Left kidney (tissue), 8 donors: ENCODE results near the gene SPATS2L. TPM values are rescaled to one million over a fixed set of nuclear protein-coding genes. Genes with fewer than 3 reads are reported as not detected.

Source experiments
- DNase-seq: peaks from one replicate; pipeline ENCODE4 v3.0.0-alpha.2; 2013
- long read RNA-seq, 8 donors: transcript quantifications; one replicate each; lab custom pipeline, GENCODE V29; 2026
- polyA plus RNA-seq: library from polyadenylated mRNA; unstranded; fragments of 120-200 nt; gene quantifications from one replicate; pipeline ENCODE4 v1.2.1, GENCODE V29; 2013; ENCODE audit not compliant: insufficient read length

SPATS2L gene, protein sequence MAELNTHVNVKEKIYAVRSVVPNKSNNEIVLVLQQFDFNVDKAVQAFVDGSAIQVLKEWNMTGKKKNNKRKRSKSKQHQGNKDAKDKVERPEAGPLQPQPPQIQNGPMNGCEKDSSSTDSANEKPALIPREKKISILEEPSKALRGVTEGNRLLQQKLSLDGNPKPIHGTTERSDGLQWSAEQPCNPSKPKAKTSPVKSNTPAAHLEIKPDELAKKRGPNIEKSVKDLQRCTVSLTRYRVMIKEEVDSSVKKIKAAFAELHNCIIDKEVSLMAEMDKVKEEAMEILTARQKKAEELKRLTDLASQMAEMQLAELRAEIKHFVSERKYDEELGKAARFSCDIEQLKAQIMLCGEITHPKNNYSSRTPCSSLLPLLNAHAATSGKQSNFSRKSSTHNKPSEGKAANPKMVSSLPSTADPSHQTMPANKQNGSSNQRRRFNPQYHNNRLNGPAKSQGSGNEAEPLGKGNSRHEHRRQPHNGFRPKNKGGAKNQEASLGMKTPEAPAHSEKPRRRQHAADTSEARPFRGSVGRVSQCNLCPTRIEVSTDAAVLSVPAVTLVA
- polyA plus RNA-seq, result 126 TPM
- long read RNA-seq, donor 1, transcript SPATS2L-223 (3 exons, 745 nt), result major isoform, 17 of 104 reads
- long read RNA-seq, donor 1, partial matches to known transcripts, result 71 of 104 reads
- long read RNA-seq, donor 1, other reads (novel, unspliced or antisense), result 6 of 104 reads
- long read RNA-seq, donor 2, transcript SPATS2L-223 (3 exons, 745 nt), result major isoform, 5 of 55 reads
- long read RNA-seq, donor 2, partial matches to known transcripts, result 43 of 55 reads
- long read RNA-seq, donor 2, other reads (novel, unspliced or antisense), result 0 of 55 reads
- long read RNA-seq, donor 3, transcript SPATS2L-204 (13 exons, 2,463 nt), result major isoform, 7 of 116 reads
- long read RNA-seq, donor 3, partial matches to known transcripts, result 101 of 116 reads
- long read RNA-seq, donor 3, other reads (novel, unspliced or antisense), result 0 of 116 reads
- long read RNA-seq, donor 4, partial matches to known transcripts, result 37 of 40 reads
- long read RNA-seq, donor 4, other reads (novel, unspliced or antisense), result 0 of 40 reads
- long read RNA-seq, donor 5, transcript SPATS2L-204 (13 exons, 2,463 nt), result major isoform, 16 of 181 reads
- long read RNA-seq, donor 5, transcript SPATS2L-209 (13 exons, 2,698 nt), result minor isoform, 7 of 181 reads
- long read RNA-seq, donor 5, partial matches to known transcripts, result 150 of 181 reads
- long read RNA-seq, donor 5, other reads (novel, unspliced or antisense), result 0 of 181 reads
- long read RNA-seq, donor 6, transcript SPATS2L-223 (3 exons, 745 nt), result major isoform, 10 of 179 reads
- long read RNA-seq, donor 6, partial matches to known transcripts, result 161 of 179 reads
- long read RNA-seq, donor 6, other reads (novel, unspliced or antisense), result 6 of 179 reads
- long read RNA-seq, donor 7, transcript SPATS2L-223 (3 exons, 745 nt), result major isoform, 7 of 102 reads
- long read RNA-seq, donor 7, partial matches to known transcripts, result 77 of 102 reads
- long read RNA-seq, donor 7, other reads (novel, unspliced or antisense), result 10 of 102 reads
- long read RNA-seq, donor 8, partial matches to known transcripts, result 41 of 49 reads
- long read RNA-seq, donor 8, other reads (novel, unspliced or antisense), result 0 of 49 reads

DNA sequence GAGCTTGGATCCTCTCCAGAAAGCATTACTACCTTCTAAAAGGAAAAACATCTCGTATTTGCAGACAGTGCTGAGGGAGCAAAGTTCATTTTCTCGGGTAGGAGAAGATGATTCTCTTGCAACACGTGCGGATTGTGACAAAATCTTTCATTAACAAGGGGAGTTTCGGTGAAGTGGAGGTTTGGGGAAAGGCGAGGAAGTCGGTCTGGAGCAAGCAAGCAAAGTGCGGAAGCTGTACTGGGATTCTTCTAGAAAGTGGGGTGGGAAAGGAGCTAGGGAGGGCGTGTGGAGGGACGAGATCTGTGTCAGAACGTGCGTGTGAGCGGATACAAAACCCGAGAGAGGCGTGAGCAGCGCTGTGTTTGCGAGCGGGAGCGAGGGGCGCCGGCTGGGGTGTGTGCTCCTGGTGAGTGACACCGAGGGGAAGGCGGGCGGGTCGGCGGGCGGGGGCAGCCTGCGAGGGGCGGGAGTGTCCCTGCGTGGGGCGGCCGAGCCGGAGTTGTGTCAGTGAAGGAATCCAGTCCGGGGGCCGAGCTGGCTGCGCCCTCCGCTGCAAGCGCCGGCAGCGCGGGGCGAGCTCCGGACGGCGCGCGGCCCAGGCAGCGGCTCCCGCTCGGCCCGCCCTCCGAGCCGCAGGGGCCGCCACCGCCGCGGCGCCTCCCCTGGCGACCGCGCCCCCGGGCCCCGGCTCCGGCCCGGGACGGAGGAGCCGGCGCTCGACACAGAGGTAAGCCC, at the start of gene SPATS2L:
Gene SPATS2L (plus strand): TSS at position 498 of the 735 bp plus-strand sequence. CDS start 82,552 bp downstream, outside the sequence.
- peak; percentile 72 for DNase-seq

DNA sequence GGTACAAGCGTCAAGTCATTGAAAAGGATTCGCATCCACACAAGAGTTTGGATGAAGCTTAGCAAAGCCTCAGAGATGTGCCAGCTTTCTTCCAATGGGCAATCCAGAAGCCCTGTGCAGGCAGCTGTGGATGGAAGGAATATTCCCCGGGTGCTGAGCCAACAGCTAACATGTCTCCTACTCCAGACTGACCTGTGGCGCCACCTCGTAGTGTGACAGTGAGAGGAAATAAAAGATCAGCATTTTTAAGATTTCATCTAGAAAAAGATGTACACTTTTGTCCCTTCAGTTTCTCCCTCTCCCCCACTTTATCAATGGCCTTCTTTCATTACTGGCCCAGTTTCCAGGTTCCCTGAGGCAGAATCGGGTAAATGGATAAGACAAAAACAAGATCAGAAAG, 48.9 kb upstream of the SPATS2L start:
- DNase-seq, result no peak

DNA sequence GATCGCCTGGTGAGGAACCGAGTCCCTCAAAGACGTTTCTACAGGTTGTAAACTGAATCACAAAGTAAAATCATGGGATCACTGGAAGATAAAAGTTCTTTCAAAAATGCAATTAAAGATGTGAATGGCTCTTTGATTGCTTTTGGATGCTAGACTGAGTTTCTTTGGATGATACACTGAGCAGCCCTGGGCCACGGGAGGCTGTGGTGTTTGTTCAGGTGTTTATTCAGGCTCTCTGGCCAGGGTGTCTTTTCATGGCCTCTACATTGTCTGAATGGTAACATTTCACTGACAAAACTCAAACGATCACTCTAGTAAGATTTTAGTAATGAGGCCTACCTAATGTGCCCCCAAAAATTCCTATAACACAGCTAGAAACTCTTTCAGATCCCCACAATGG, 48.4 kb upstream of the SPATS2L start:
- DNase-seq, result no peak

- no peak for DNase-seq
Observed at GRCh38 chr2:200258881-200259576, 47.5 kb upstream of the SPATS2L start.

DNA sequence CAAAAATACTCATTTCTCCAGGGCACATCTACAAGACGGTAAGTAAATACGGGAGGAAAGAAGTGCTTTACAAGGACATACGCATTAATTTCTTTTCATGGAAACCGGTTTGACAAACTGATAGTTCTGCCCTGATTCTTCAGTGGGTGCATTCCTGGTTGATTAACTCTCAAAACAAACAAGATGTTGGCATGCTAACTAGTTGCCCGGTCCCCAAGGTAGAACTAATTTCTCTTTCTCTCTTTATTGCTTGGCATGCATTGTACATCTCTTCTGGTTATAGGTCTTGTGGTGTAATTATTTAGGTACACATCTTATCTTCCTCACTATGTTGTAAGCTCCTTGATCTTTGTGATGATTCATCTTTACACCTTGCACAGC, 46.9 kb upstream of the SPATS2L start:
- DNase-seq, result no peak

DNA sequence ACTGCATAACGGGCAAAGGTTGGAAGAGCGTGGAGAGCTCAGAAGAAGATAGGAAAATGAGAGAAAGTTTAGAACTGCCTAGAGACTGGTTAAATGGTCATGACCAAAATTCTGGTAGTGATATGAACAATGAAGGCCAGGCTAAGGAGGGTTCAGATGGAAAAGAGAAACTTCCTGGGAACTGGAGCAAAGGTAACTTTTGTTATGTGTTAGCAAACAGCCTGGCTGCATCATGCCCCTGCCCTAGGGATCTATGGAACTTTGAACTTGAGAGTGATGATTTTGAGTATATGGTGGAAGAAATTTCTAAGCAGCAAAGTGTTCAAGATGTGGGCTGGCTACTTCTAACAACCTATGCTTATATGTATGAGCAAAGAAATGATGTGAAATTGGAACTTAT, 44.4 kb upstream of the SPATS2L start:
- no peak for DNase-seq

DNA sequence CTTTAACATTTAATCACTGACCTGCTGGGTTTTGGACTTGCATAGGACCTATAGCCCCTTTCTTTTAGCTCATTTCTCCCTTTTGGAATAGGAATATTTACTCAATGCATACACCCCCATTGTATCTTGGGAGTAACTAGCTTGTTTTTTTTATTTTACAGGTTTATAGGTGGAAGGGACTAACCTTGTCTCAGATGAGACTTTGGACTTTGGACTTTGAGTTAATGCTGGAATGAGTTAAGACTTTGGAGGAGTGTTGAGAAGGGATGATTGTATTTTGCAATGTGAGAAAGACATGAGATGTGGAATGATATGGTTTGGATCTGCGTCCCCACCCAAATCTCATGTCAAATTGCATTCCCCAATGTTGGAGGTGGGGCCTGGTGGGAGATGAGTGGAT, 43.2 kb upstream of the SPATS2L start:
- no peak for DNase-seq

- no peak for DNase-seq
Observed at GRCh38 chr2:200264631-200265030, 41.9 kb upstream of the SPATS2L start.

- no peak for DNase-seq
Observed at GRCh38 chr2:200266406-200266805, 40.1 kb upstream of the SPATS2L start.

DNA sequence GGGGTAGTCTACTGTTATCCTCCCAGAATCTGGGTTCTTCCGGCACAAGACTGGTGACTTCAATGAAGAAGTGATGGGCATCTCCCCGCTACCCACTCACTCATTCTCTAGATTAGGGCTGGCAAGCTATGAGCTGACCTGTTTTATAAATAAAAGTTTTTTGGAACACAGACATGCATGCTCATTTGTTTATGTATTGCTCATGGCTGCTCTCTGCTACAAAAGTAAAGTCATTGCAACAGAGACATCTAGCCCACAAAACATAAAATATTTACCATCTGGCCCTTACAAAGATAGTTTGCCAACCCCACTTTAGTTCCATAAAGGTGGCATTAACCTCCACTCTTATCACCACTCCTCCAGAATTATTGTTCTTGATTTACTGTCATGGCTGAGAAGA, 39.1 kb upstream of the SPATS2L start:
- DNase-seq, result no peak

DNA sequence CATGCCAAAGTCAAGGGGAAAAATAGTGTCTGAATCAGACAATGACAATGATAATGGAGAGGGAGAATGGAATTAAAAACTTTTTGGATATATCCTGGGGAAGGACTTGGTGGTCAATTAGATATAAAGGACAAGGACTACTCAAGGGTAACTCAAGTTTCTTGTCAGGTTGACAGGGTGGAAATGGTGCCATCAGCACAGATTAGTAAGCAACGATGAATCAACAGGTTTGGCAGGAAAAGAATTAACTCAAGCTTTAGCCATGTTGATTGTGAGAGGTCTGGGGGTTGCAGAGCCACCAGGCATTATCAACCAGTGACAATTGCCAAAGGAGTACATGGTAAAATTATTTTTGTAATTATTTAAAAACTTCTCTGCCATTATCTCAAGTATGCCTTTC, 35.8 kb upstream of the SPATS2L start:
- DNase-seq, result no peak

GRCh38 chr2:200272320-200272719, 34.2 kb upstream of the SPATS2L start:
- no peak for DNase-seq

- no peak for DNase-seq
Observed at GRCh38 chr2:200274116-200275075, 32.1 kb upstream of the SPATS2L start.

DNA sequence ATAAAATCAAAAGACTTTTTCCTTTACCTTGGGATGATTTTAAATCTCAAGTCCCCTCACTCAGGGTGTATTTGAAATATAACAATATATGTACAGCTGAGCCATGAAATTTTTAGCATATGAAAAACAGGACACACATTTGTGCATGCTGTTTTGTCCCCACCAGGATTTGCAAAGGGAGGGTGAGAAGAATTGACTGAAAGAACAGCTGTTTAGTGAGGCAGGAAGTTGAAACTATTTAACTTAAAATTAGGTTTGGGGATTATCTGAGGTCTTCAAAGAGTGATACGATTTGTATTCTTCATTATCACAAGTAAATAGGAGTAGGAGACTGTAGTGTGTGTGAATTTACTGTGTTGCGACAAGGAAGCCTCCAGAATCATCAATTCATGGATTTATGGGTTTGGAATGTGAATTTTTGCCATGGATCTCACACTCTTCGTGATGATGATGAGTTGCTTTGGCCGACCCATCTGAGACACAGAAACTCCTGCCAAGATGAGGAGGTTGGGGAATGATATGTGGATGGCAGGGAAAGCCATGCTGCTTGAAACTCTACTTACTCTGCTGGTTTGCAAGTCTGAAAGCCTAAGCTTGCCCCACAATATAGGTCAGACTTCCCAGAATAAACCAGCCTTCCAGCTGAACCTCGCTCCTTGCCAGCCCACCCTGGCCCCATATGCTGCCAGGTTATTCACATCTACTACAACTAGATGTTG, 31.0 kb upstream of the SPATS2L start:
- DNase-seq, result no peak

- DNase-seq, result no peak
Observed at GRCh38 chr2:200276472-200276871, 30.0 kb upstream of the SPATS2L start.

- no peak for DNase-seq
Observed at GRCh38 chr2:200278694-200279316, 27.7 kb upstream of the SPATS2L start.

DNA sequence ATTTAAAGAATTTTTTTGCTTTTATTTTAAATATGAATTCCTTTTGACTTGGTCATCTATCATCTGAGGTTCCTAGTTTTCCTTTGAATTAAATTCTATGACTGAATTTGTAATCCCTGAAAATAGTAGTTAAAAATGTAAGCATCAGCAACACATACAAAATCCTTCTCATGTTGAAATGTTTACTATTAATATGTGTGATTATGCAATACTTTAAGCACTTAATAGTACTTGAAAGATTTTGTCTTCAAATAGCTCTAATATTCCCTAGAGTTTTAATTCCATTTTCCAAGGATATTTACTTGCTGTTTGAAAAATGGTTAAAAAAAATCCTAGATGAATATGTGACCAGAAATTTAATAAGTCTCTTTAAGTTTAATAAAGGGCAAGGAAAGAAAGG, 26.6 kb upstream of the SPATS2L start:
- no peak for DNase-seq

- no peak for DNase-seq
Observed at GRCh38 chr2:200286578-200286977, 19.9 kb upstream of the SPATS2L start.
